GM19455 (cell line): ENCODE results near the gene OR2A25.

Source experiments
- ATAC-seq: cut with Tn5 transposase; IDR thresholded peaks from one replicate; pipeline ENCODE4 v1.9.1; 2021; ENCODE audit not compliant: unreplicated experiment

Gene OR2A25

GRCh38 chr7:144069953-144070352 lies 342 bp downstream of the OR2A25 start:
- no peak for ATAC-seq

- no peak for ATAC-seq
Observed at GRCh38 chr7:144074374-144074773, 4.8 kb downstream of the OR2A25 start.

GRCh38 chr7:144085978-144086377 lies 16.4 kb downstream of the OR2A25 start, which contains the start of gene OR2A12:
Gene OR2A12 (plus strand): TSS chr7:144086278. CDS start chr7:144095108, 8,830 bp downstream.
- no peak for ATAC-seq

- ATAC-seq = no peak
Observed at GRCh38 chr7:144086730-144087129, 17.1 kb downstream of the OR2A25 start.

- ATAC-seq = no peak
Observed at GRCh38 chr7:144087230-144087629, 17.6 kb downstream of the OR2A25 start.

- ATAC-seq = no peak
Observed at GRCh38 chr7:144090667-144091066, 21.1 kb downstream of the OR2A25 start.

GRCh38 chr7:144098776-144099175 lies 29.2 kb downstream of the OR2A25 start:
- no peak for ATAC-seq

GRCh38 chr7:144100607-144101006 lies 31.0 kb downstream of the OR2A25 start:
- ATAC-seq = no peak

GRCh38 chr7:144102041-144102440 lies 32.4 kb downstream of the OR2A25 start:
- ATAC-seq = no peak

GRCh38 chr7:144105211-144105610 lies 35.6 kb downstream of the OR2A25 start:
- ATAC-seq = no peak

- no peak for ATAC-seq
Observed at GRCh38 chr7:144109283-144109682, 39.7 kb downstream of the OR2A25 start, which contains the start of gene OR2A2. Gene OR2A2 (plus strand): TSS chr7:144109583. CDS start chr7:144109583, 0 bp downstream.

GRCh38 chr7:144110272-144110671 lies 40.7 kb downstream of the OR2A25 start:
- no peak for ATAC-seq

- no peak for ATAC-seq
Observed at GRCh38 chr7:144113651-144114050, 44.0 kb downstream of the OR2A25 start.

- no peak for ATAC-seq
Observed at GRCh38 chr7:144118341-144118740, 48.7 kb downstream of the OR2A25 start.

GRCh38 chr7:144122876-144123275 lies 53.3 kb downstream of the OR2A25 start, which contains the start of gene OR2A14:
Gene OR2A14 (plus strand): TSS chr7:144123176. CDS start chr7:144129113, 5,937 bp downstream.
- no peak for ATAC-seq
